ENCODE data around the gene CXADR.

The CXADR gene

GRCh38 chr21:17512253-17513213, at the start of gene CXADR:
Gene CXADR, plus strand, starts transcription at chr21:17513043. Its CDS starts 87 bp downstream, at chr21:17513130.
- ChIA-PET CTCF (interaction anchor here (0.6 to 1.8 kb wide), 10 partner anchors 10 to 122 kb away, joined by 3 to 10 read pairs (median 3); no protein-coding TSS in a partner anchor), POLR2A (interaction anchor here (1.0 to 2.4 kb wide), 8 partner anchors 10 to 126 kb away, joined by 3 to 13 read pairs (median 5); no protein-coding TSS in a partner anchor)
- TF ChIP-seq BHLHE40 (IDR thresholded peaks at IDR 0.05; ENCODE audit: borderline replicate concordance): no peak
- TF ChIP-seq LEF1 (IDR thresholded peaks at IDR 0.05; ENCODE audit: borderline replicate concordance): 0 out of 2 replicates have a peak, but pooled peaks have one; percentile 7
- peak; percentile 96 for DNase-seq (ENCODE audit: extremely low spot score)

GRCh38 chr21:17466166-17466565, 46.7 kb upstream of the CXADR start:
- ChIA-PET CTCF (no interaction called here), POLR2A (no interaction called here)
- DNase-seq (ENCODE audit: extremely low spot score): no peak
- TF ChIP-seq FOXM1 (IDR thresholded peaks at IDR 0.05; ENCODE audit: borderline replicate concordance) (no peak), ZNF384 (IDR thresholded peaks at IDR 0.05) (no peak), LEF1 (IDR thresholded peaks at IDR 0.05; ENCODE audit: borderline replicate concordance) (no peak)

- CTCF ChIA-PET: no interaction called here
- POLR2A ChIA-PET: interaction anchor here (0.6 to 1.2 kb wide), 3 partner anchors 35 to 58 kb away, joined by 3 to 4 read pairs (median 4); no protein-coding TSS in a partner anchor
- DNase-seq (ENCODE audit: extremely low spot score): no peak
- TF ChIP-seq SUZ12 (IDR thresholded peaks at IDR 0.05): no peak
- no peak for TF ChIP-seq CTBP1 (IDR thresholded peaks at IDR 0.05; ENCODE audit: borderline replicate concordance)
- no peak for TF ChIP-seq HDGF (IDR thresholded peaks at IDR 0.05; ENCODE audit: borderline replicate concordance)
- no peak for TF ChIP-seq L3MBTL2 (conservative IDR thresholded peaks at IDR 0.05)
- no peak for TF ChIP-seq LEF1 (IDR thresholded peaks at IDR 0.05; ENCODE audit: borderline replicate concordance)
- TF ChIP-seq SP1 (IDR thresholded peaks at IDR 0.05): no peak
- no peak for TF ChIP-seq FOXM1 (IDR thresholded peaks at IDR 0.05; ENCODE audit: borderline replicate concordance)
- no peak for TF ChIP-seq ZNF384 (IDR thresholded peaks at IDR 0.05)
- no peak for TF ChIP-seq ELF4 (IDR thresholded peaks at IDR 0.05)
- TF ChIP-seq PKNOX1 (IDR thresholded peaks at IDR 0.05): no peak
- no peak for TF ChIP-seq TARDBP (IDR thresholded peaks at IDR 0.05)
- TF ChIP-seq NFRKB (IDR thresholded peaks at IDR 0.05): no peak
- no peak for TF ChIP-seq FOXK2 (IDR thresholded peaks at IDR 0.05)
- TF ChIP-seq BHLHE40 (IDR thresholded peaks at IDR 0.05; ENCODE audit: borderline replicate concordance): no peak
- TF ChIP-seq FOXA1 (IDR thresholded peaks at IDR 0.05): no peak
- TF ChIP-seq ARNT (IDR thresholded peaks at IDR 0.05): no peak
These were observed 45.5 kb upstream of the CXADR start for GRCh38 chr21:17467392-17467791.

GRCh38 chr21:17467829-17468228, 45.0 kb upstream of the CXADR start:
- TF ChIP-seq PKNOX1 (IDR thresholded peaks at IDR 0.05) (no peak), CTBP1 (IDR thresholded peaks at IDR 0.05; ENCODE audit: borderline replicate concordance) (no peak), HDGF (IDR thresholded peaks at IDR 0.05; ENCODE audit: borderline replicate concordance) (no peak), FOXA1 (IDR thresholded peaks at IDR 0.05) (no peak), FOXK2 (IDR thresholded peaks at IDR 0.05) (no peak), TARDBP (IDR thresholded peaks at IDR 0.05) (no peak), ELF4 (IDR thresholded peaks at IDR 0.05) (no peak), ARNT (IDR thresholded peaks at IDR 0.05) (no peak), SP1 (IDR thresholded peaks at IDR 0.05) (no peak), L3MBTL2 (conservative IDR thresholded peaks at IDR 0.05) (no peak), SUZ12 (IDR thresholded peaks at IDR 0.05) (no peak), FOXM1 (IDR thresholded peaks at IDR 0.05; ENCODE audit: borderline replicate concordance) (no peak), ZNF384 (IDR thresholded peaks at IDR 0.05) (no peak), BHLHE40 (IDR thresholded peaks at IDR 0.05; ENCODE audit: borderline replicate concordance) (no peak), LEF1 (IDR thresholded peaks at IDR 0.05; ENCODE audit: borderline replicate concordance) (no peak), NFRKB (IDR thresholded peaks at IDR 0.05) (no peak)
- ChIA-PET CTCF (interaction anchor here (0.8 kb wide), 1 partner anchor 9 kb away, joined by 3 read pairs; no protein-coding TSS in a partner anchor), POLR2A (interaction anchor here (0.6 to 1.2 kb wide), 3 partner anchors 35 to 58 kb away, joined by 3 to 4 read pairs (median 4); no protein-coding TSS in a partner anchor)
- DNase-seq (ENCODE audit: extremely low spot score): no peak

GRCh38 chr21:17468698-17469097, 44.1 kb upstream of the CXADR start:
- DNase-seq (ENCODE audit: extremely low spot score): no peak
- CTCF ChIA-PET: interaction anchor here (0.8 to 1.3 kb wide), 2 partner anchors 10 to 43 kb away, joined by 3 read pairs; no protein-coding TSS in a partner anchor
- no peak for TF ChIP-seq ARNT (IDR thresholded peaks at IDR 0.05)
- no peak for TF ChIP-seq FOXM1 (IDR thresholded peaks at IDR 0.05; ENCODE audit: borderline replicate concordance)
- no peak for TF ChIP-seq TARDBP (IDR thresholded peaks at IDR 0.05)
- no peak for TF ChIP-seq BHLHE40 (IDR thresholded peaks at IDR 0.05; ENCODE audit: borderline replicate concordance)
- TF ChIP-seq ZNF384 (IDR thresholded peaks at IDR 0.05): no peak
- no peak for TF ChIP-seq FOXK2 (IDR thresholded peaks at IDR 0.05)
- no peak for TF ChIP-seq LEF1 (IDR thresholded peaks at IDR 0.05; ENCODE audit: borderline replicate concordance)
- POLR2A ChIA-PET: interaction anchor here (1.2 kb wide), 1 partner anchor 43 kb away, joined by 4 read pairs; no protein-coding TSS in a partner anchor

GRCh38 chr21:17469727-17470126, 43.1 kb upstream of the CXADR start:
- CTCF ChIA-PET: interaction anchor here (0.6 kb wide), 1 partner anchor 82 kb away, joined by 3 read pairs; no protein-coding TSS in a partner anchor

More at GRCh38 chr21:17469727-17470126, 43.1 kb upstream of the CXADR start:
- TF ChIP-seq L3MBTL2 (conservative IDR thresholded peaks at IDR 0.05): no peak
- TF ChIP-seq FOXK2 (IDR thresholded peaks at IDR 0.05): no peak
- no peak for TF ChIP-seq SP1 (IDR thresholded peaks at IDR 0.05)
- TF ChIP-seq NFRKB (IDR thresholded peaks at IDR 0.05): no peak
- TF ChIP-seq LEF1 (IDR thresholded peaks at IDR 0.05; ENCODE audit: borderline replicate concordance): no peak
- no peak for TF ChIP-seq BHLHE40 (IDR thresholded peaks at IDR 0.05; ENCODE audit: borderline replicate concordance)
- no peak for TF ChIP-seq TARDBP (IDR thresholded peaks at IDR 0.05)
- TF ChIP-seq PKNOX1 (IDR thresholded peaks at IDR 0.05): no peak
- TF ChIP-seq FOXA1 (IDR thresholded peaks at IDR 0.05): no peak
- TF ChIP-seq CTBP1 (IDR thresholded peaks at IDR 0.05; ENCODE audit: borderline replicate concordance): no peak
- no peak for TF ChIP-seq FOXM1 (IDR thresholded peaks at IDR 0.05; ENCODE audit: borderline replicate concordance)
- no peak for TF ChIP-seq HDGF (IDR thresholded peaks at IDR 0.05; ENCODE audit: borderline replicate concordance)
- POLR2A ChIA-PET: no interaction called here
- DNase-seq (ENCODE audit: extremely low spot score): no peak

Data from HEK293T (cell line).